ENCODE measurements around the gene NKTR.

The NKTR gene

GRCh38 chr3:42613462-42613861 is 13.0 kb downstream of the NKTR start:
- CTCF ChIA-PET: interaction anchor here (0.7 to 4.0 kb wide), 11 partner anchors 9 to 66 kb away, joined by 3 to 30 read pairs (median 6); partner anchors contain the start of genes NKTR and SEC22C

GRCh38 chr3:42631620-42632019 is 31.1 kb downstream of the NKTR start:
- ChIA-PET POLR2A (no interaction called here), CTCF (interaction anchor here (1.0 kb wide), 2 partner anchors 9 to 11 kb away, joined by 3 read pairs; no protein-coding TSS in a partner anchor)
- TF ChIP-seq CTCF (IDR thresholded peaks at IDR 0.05; ENCODE audit: control extremely low read depth, extremely low read depth, low read depth, missing control alignments): no peak
- no peak for DNase-seq (ENCODE audit: extremely low spot score)

More at GRCh38 chr3:42613462-42613861, 13.0 kb downstream of the NKTR start:
- DNase-seq (ENCODE audit: extremely low spot score): no peak
- peak; percentile 19 for TF ChIP-seq CTCF (IDR thresholded peaks at IDR 0.05; ENCODE audit: control extremely low read depth, extremely low read depth, low read depth, missing control alignments)
- POLR2A ChIA-PET: interaction anchor here (1.9 kb wide), 1 partner anchor 13 kb away, joined by 4 read pairs; the partner anchor contains the start of gene NKTR

GRCh38 chr3:42632146-42632545 is 31.7 kb downstream of the NKTR start:
- POLR2A ChIA-PET: no interaction called here
- TF ChIP-seq CTCF (IDR thresholded peaks at IDR 0.05; ENCODE audit: control extremely low read depth, extremely low read depth, low read depth, missing control alignments): no peak
- CTCF ChIA-PET: no interaction called here
- no peak for DNase-seq (ENCODE audit: extremely low spot score)

- CTCF ChIA-PET: interaction anchor here (1.0 to 1.4 kb wide), 2 partner anchors 21 to 37 kb away, joined by 3 to 4 read pairs; no protein-coding TSS in a partner anchor
- TF ChIP-seq CTCF (IDR thresholded peaks at IDR 0.05; ENCODE audit: control extremely low read depth, extremely low read depth, low read depth, missing control alignments): no peak
- POLR2A ChIA-PET: no interaction called here
- no peak for DNase-seq (ENCODE audit: extremely low spot score)
Measured at GRCh38 chr3:42633544-42633943, 33.1 kb downstream of the NKTR start.

GRCh38 chr3:42635111-42635510 is 34.6 kb downstream of the NKTR start:
- no peak for DNase-seq (ENCODE audit: extremely low spot score)
- POLR2A ChIA-PET: no interaction called here
- CTCF ChIA-PET: interaction anchor here (1.6 kb wide), 1 partner anchor 14 kb away, joined by 5 read pairs; no protein-coding TSS in a partner anchor
- peak; percentile 13 for TF ChIP-seq CTCF (IDR thresholded peaks at IDR 0.05; ENCODE audit: control extremely low read depth, extremely low read depth, low read depth, missing control alignments)

- ChIA-PET CTCF (interaction anchor here (0.9 to 2.5 kb wide), 12 partner anchors 9 to 88 kb away, joined by 3 to 8 read pairs (median 4); partner anchors contain the start of gene SEC22C), POLR2A (no interaction called here)
- no peak for TF ChIP-seq CTCF (IDR thresholded peaks at IDR 0.05; ENCODE audit: control extremely low read depth, extremely low read depth, low read depth, missing control alignments)
- DNase-seq (ENCODE audit: extremely low spot score): no peak
Measured at GRCh38 chr3:42637001-42637400, 36.5 kb downstream of the NKTR start.

Data from GM10248 (cell line).